ENCODE data around the gene ATN1. TPM values are rescaled to one million over a fixed set of nuclear protein-coding genes. Genes with fewer than 3 reads are reported as not detected.

Gene ATN1
- total and polyA plus RNA-seq, 2 of the 8 experiments (the other 6 are each of a cell fraction or from before 2014, with no cell fraction given) = 20.6 to 73.4 TPM

- WGBS, 2 experiments (ENCODE audit: extremely low coverage in 1 of 2, insufficient coverage in 1 of 2, insufficient read length in 1 of 2, insufficient replicate concordance in 2 of 2, low coverage in 1 of 2, low lambda C conversion rate in 2 of 2, missing lambda C conversion rate in 1 of 2) = 94% methylated on average over 7 of the region's 8 CpGs; no CpG with 5 or more reads in 1 of the 2 experiments
- Histone ChIP-seq H3K27ac (ENCODE audit: low read depth, low read length) (no peak overlapping the region), H3K9ac (replicated peaks in 1 of 4; ENCODE audit: extremely low read depth in 1 of 4, low read depth in 3 of 4, low read length in 3 of 4) (no peak overlapping the region), H3K36me3 (ENCODE audit: control insufficient read depth in 2 of 4, insufficient read depth in 4 of 4, low read length in 3 of 4) (peaks cover 8 to 38% (median 24%) of the 10 kb centered on the region in 4 experiments), H3K18ac (ENCODE audit: extremely low read depth, low read length) (no peak overlapping the region), H2AFZ (ENCODE audit: low read length) (no peak overlapping the region), H3K23me2 (ENCODE audit: low read depth, low read length) (peaks cover 9% of the 10 kb centered on the region; the same call in 1 of the 2 replicates), H3K56ac (replicated peaks; ENCODE audit: insufficient read length, low read depth, low read length) (no peak overlapping the region), H2BK5ac (ENCODE audit: low read depth, low read length) (no peak overlapping the region), H3K23ac (ENCODE audit: insufficient read length) (no peak overlapping the region), H2AK5ac (ENCODE audit: low read depth, low read length) (no peak overlapping the region), H4K5ac (ENCODE audit: insufficient read length, low read depth, low read length) (no peak overlapping the region), H3K14ac (ENCODE audit: insufficient read length) (no peak overlapping the region), H3K4me1 (replicated peaks in 1 of 4; ENCODE audit: control insufficient read depth in 3 of 4, insufficient read depth in 4 of 4, low read length in 3 of 4) (peaks cover 0 to 15% (median 8%) of the 10 kb centered on the region in 4 experiments; a peak in 6 of 7 replicates), H2BK120ac (replicated peaks; ENCODE audit: low read depth, low read length) (no peak overlapping the region), H3K27me3 (replicated peaks in 1 of 4; ENCODE audit: control insufficient read depth in 3 of 4, extremely low read depth in 1 of 4, insufficient read depth in 3 of 4, low read length in 3 of 4) (no peaks in the 10 kb centered on the region), H2BK12ac (ENCODE audit: low read depth, low read length) (no peak overlapping the region), H3K4me3 (ENCODE audit: extremely low read depth in 1 of 4, insufficient read depth in 2 of 4, low read depth in 3 of 4, low read length in 4 of 4) (no peak overlapping the region), H3K79me2 (ENCODE audit: control insufficient read depth in 1 of 2, insufficient read depth in 2 of 2, low read length in 2 of 2) (peaks cover 19 to 31% of the 10 kb centered on the region in 2 experiments), H4K91ac (replicated peaks; ENCODE audit: insufficient read length, low read length) (no peak overlapping the region), H4K8ac (ENCODE audit: extremely low read depth, insufficient read depth, low read length) (no peak overlapping the region), H2BK20ac (ENCODE audit: low read length) (no peak overlapping the region), H3K4ac (replicated peaks; ENCODE audit: insufficient read length, low read depth, low read length) (no peak overlapping the region), H2BK15ac (ENCODE audit: low read length) (no peak overlapping the region), H3K4me2 (ENCODE audit: insufficient read depth in 1 of 2, low read depth in 2 of 2, low read length in 2 of 2) (no peak overlapping the region), H4K20me1 (replicated peaks in 1 of 2; ENCODE audit: control insufficient read depth in 1 of 2, insufficient read depth in 2 of 2, low read length in 2 of 2) (peaks cover 17 to 22% of the 10 kb centered on the region in 2 experiments), H3K9me3 (ENCODE audit: insufficient read depth in 2 of 2, low read depth in 1 of 2, low read length in 1 of 2) (no peaks in the 10 kb centered on the region), H3K79me1 (ENCODE audit: low read depth, low read length) (peaks cover 17% of the 10 kb centered on the region)
- FAIRE-seq (no peak), DNase-seq (ENCODE audit: low read depth in 1 of 2, low spot score in 2 of 2) (no peak)
- CTCF ChIA-PET (ENCODE audit: partially characterized antibody) = interaction anchor here (0.6 to 20.2 kb wide), 8 partner anchors 8 to 210 kb away, joined by 3 to 253 read pairs (median 4); partner anchors contain the start of genes ATN1, SPSB2 and TPI1
- POLR2A ChIA-PET (ENCODE audit: partially characterized antibody) = interaction anchor here (1.1 to 44.0 kb wide), 7 partner anchors 8 to 139 kb away, joined by 3 to 1596 read pairs (median 442); partner anchors contain the start of genes ATN1, C12orf57, EMG1 and ENO2
- TF ChIP-seq CTBP2 (IDR thresholded peaks at IDR 0.05; ENCODE audit: borderline replicate concordance, insufficient read depth, insufficient read length, low read length) = no peak
- TF ChIP-seq KDM5A (IDR thresholded peaks at IDR 0.05; ENCODE audit: low read length) = no peak
- no peak for TF ChIP-seq EZH2 (IDR thresholded peaks at IDR 0.05; ENCODE audit: low read depth, low read length, severe bottlenecking)
- TF ChIP-seq CBX8 (IDR thresholded peaks at IDR 0.05; ENCODE audit: borderline replicate concordance, low read depth, low read length) = no peak
- TF ChIP-seq MAX (IDR thresholded peaks at IDR 0.05) = no peak
Measured at GRCh38 chr12:6934110-6934509, 6.4 kb downstream of the ATN1 start.

Measured in H1 (cell line).